NCI-H1930 (cell line): Measurements from ENCODE around the gene RGMA.

Source experiments
- DNase-seq, 2 experiments: peaks; one replicate each; lab custom pipeline; 2025; lab: John Stamatoyannopoulos, UW

The RGMA gene

DNA sequence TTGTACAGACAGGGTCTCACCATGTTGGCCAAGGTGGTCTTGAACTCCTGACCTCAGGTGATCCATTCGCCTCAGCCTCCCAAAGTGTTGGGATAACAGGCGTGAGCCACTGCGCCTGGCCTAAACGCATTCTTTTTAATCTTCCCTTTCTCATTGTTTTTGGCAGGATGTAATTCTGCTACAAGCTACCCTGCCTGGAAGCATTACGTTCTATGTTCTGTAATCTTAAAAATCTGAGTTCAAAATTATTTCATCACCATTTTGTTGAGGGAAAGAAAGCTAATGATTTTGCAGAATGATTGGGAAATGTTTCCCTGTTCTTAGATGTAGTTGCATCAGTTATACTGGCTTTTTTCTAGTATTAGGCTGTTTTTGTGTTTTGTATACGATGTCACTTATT lies 71.5 kb downstream of the RGMA start:
- DNase-seq = no peak

DNA sequence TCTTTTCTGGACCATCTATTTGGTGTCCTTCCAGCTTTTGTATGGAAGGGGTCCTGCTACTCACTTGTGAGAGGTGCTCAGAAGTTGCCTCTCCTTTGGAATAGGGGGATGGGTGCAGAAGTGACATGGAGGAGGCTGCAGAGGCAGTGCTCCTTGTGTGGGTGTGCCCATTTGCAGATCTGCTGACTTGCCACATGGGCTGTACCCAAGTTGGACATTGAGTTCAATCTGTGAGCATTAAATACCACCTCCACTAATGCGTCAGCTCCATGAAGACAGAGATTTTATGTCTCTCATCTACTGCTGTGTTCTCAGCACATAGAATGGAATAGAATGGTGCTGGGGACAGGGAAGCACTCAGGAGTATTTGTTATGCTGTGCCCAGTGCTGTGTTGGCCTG lies 76.2 kb downstream of the RGMA start:
- DNase-seq = no peak

DNA sequence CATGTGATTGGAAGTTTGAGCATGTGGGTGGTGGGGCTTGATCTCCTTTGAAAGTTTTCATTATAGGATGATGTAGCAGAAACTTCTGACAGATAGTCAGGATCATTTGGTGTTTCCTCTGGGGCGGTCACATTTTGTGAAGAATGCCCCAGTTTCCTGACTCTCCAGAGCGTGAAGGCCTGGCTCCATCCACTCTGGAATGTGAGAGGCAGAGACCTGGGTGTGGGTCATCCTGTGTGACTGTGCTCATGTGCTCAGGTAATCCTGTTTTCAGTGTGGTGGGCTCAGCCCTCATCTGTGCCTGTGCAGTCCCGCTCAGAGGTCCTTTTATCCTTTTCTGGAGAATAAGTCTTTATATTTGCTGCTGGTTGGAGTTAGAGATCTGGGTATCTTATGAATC lies 81.0 kb downstream of the RGMA start:
- DNase-seq = no peak

DNA sequence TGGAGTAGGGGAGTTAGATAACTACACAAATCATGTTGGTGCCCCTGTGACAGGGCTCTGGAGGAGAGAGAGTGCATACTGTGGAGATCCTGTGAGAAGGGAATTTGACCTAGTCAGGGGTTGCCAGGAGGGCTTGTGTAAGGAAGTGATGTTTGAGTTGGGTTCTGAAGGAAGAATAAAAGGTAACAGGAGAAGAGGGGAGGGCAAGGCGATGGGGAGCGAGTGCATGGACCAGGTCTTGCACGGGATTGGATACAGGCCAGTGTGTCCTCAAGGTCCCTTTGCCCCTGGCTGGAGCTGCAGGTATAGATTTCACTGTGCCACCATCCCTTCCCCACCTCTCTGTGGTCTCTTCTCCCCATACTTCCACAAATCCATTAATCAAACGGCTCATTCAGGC lies 83.9 kb downstream of the RGMA start:
- no peak for DNase-seq

DNA sequence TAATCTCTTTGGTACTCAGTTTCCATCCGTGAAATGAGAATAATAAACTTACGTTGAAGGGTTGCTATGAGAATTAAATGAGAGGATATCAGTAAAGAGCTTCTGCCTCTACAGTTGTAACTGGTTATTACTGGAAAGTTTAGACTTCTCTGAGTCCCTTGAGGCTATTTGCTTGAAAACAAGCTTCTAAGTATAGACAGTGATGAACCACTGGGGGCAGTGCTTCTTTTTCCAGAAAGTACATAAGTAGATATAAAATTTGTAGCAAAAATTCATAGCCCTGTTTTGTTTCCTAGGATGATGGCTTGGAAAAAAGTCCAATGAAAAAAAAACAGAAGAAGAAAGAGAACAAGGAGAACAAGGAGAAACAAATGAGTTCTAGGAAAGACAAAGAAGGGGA lies 87.1 kb downstream of the RGMA start:
- DNase-seq = no peak

DNA sequence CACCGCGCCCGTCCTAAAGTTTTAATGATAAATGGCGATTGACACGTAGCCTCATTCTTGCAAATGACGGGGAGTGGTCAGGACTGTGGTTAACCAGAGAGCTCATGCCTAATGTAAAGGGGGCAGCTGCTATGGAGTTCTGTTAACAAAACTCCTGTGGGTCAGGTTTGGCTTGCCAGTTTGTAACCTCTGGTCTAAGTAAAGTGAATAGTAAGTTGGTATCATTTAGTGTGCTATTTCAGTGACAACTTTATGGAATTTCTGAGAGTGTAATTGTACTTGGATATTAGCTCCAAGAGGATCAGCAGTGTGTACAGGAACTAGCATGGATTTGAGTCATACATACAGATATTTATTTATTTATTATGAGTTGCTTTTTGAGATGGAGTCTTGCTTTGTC lies 87.9 kb downstream of the RGMA start:
- no peak for DNase-seq

DNA sequence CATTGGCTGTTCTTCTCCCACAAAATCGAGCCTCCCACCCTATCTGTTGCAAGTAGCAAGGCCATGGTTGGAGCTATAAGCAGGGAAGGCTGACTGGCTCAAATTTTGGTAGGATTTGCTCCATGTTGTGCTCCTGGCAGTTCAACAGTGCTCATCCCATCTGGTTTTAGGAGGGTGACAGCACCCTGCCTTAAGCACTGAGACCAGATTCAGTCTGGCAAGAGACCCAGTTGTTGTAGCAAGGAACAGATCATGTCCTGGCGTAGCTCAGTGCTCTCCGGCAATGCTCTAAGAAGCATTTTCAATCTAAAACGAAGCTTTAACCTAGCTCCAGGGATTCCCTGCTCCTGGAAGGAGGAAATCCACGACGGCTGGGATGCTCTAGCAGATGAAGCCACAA lies 91.2 kb downstream of the RGMA start:
- DNase-seq = no peak

DNA sequence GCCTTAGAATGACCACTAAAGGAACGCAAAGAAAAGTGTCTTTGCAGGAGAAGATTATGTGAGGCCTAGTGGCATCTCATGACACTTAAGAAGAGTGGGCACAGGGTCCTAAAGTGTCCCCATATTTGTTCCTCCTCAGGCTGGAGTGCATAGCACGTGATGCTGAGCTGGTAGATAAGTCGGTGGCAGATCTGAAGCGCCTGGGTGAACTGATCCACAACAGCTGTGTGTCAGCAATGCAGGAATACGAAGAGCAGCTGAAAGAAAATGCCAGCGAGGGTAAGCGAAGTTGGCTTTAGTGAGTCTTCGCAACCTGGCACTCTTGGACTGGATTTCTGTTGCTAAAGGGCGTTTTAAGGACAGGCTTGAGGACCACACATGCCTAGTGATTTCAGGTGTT lies 96.3 kb downstream of the RGMA start:
- no peak for DNase-seq

DNA sequence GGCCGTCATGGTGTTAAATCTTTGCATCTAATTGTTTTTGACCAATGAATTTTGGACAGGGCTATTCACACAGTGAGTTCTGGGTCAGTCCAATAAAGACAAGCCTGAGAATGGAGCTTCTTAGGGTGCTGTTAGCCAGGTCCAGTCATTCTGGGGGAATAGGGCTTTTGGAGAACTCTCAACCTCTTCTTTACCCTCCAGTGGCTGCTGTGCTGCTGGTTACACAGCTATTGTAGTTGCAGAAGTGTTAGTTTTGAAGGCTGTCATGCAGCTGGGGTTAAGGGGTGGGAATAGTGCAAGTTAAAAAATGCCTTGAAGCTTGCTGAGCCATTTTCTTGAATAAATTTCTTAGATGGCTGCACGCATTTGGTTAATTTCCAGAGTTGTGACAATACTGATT lies 99.0 kb downstream of the RGMA start:
- no peak for DNase-seq

DNA sequence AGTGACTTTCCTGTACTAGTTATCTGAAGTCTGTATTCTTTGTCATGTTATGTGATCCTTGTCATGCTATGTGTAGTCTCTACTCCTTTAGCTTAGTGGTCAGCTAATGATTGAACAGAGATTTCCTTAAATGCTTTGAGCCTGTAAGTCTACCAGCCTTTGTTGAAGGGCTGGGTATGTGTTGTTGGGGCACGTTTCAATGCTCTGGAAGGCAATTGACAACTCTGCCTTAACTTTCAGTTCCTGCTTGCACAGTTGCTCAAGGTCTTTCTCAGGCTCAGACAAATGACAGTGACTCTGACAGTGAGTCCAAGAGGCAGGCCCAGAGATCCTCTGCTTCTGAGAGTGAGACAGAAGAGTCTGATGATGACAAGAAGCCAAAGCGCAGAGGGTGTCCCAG lies 99.5 kb downstream of the RGMA start:
- no peak for DNase-seq
